Caco-2 (cell line): ENCODE data around the gene PATJ. TPM values are rescaled to one million over a fixed set of nuclear protein-coding genes. Genes with fewer than 3 reads are reported as not detected.

Experiments
- BruUV-seq: library from RNA; stranded (reverse); fragments of 400-500 nt; replicated peaks from 2 replicates; lab custom pipeline; 2021; lab: Mats Ljungman, UMichigan
- CTCF ChIA-PET: fragments of 300-600 bp; sonication (Branson Sonifier 250); formaldehyde crosslinking; loops from one replicate; lab custom pipeline; 2022; ENCODE audit warnings: antibody characterized with exemption; lab: Charles Lee
- POLR2A ChIA-PET: fragments of 300-600 bp; sonication (Branson Sonifier 250); formaldehyde crosslinking; loops from one replicate; lab custom pipeline; 2022; ENCODE audit warnings: antibody characterized with exemption; lab: Charles Lee
- DNase-seq, 2 experiments: peaks; one replicate each; pipeline versions ENCODE4 v3.0.0 to v3.0.0-alpha.2; 2020 to 2022
- H3K27me3 ChIP-seq: replicated peaks from 2 replicates; pipeline ENCODE4 v1.6.0; 2011; ENCODE audit warnings: low read length; ENCODE audit not compliant: control insufficient read depth, insufficient read depth
- H3K36me3 ChIP-seq: 2 replicates; pipeline ENCODE4 v1.5.1; 2011; ENCODE audit warnings: low read length; ENCODE audit not compliant: control insufficient read depth, insufficient read depth
- H3K4me1 ChIP-seq: fragments of 250-450 bp; sonication (Bioruptor Pico); 2 replicates; pipeline ENCODE4 v1.5.1; 2020; ENCODE audit warnings: mild to moderate bottlenecking
- H3K4me3 ChIP-seq: 2 replicates; pipeline ENCODE4 v1.5.1; 2011; ENCODE audit warnings: low read depth, mild to moderate bottlenecking, control low read depth, low read length
- H3K9me3 ChIP-seq: fragments of 250-450 bp; sonication (Bioruptor Pico); 2 replicates; pipeline ENCODE4 v1.5.1; 2020; ENCODE audit warnings: mild to moderate bottlenecking, moderate library complexity
- H3K27ac Mint-ChIP-seq: one replicate; pipeline ENCODE4 v1.8.0; 2022; ENCODE audit warnings: mixed read lengths; ENCODE audit not compliant: unreplicated experiment
- H3K27me3 Mint-ChIP-seq: one replicate; pipeline ENCODE4 v1.8.0; 2022; ENCODE audit warnings: mixed read lengths; ENCODE audit not compliant: insufficient read depth, unreplicated experiment
- H3K36me3 Mint-ChIP-seq: one replicate; pipeline ENCODE4 v1.8.0; 2022; ENCODE audit warnings: mild to moderate bottlenecking, mixed read lengths; ENCODE audit not compliant: insufficient read depth, unreplicated experiment
- H3K4me1 Mint-ChIP-seq: one replicate; pipeline ENCODE4 v1.8.0; 2022; ENCODE audit warnings: low read depth, mixed read lengths; ENCODE audit not compliant: unreplicated experiment
- H3K4me3 Mint-ChIP-seq: one replicate; pipeline ENCODE4 v1.8.0; 2022; ENCODE audit warnings: mild to moderate bottlenecking, moderate library complexity, mixed read lengths; ENCODE audit not compliant: unreplicated experiment
- H3K9me3 Mint-ChIP-seq: one replicate; pipeline ENCODE4 v1.8.0; 2022; ENCODE audit warnings: mixed read lengths; ENCODE audit not compliant: unreplicated experiment
- CTCF ChIP-seq, 2 experiments: fragments of 200-600 bp in 1 of 2; IDR thresholded peaks; 1 replicate in 1 of 2; 2 replicates in 1 of 2; pipeline versions ENCODE4 v1.5.1 to v1.8.0; 2011 to 2022; ENCODE audit warnings: antibody characterized with exemption in 1 of 2, control low read depth in 1 of 2, inconsistent platforms in 1 of 2, low read depth in 1 of 2, low read length in 1 of 2, mild to moderate bottlenecking in 1 of 2, moderate library complexity in 1 of 2; ENCODE audit not compliant: insufficient read depth in 1 of 2, severe bottlenecking in 1 of 2, unreplicated experiment in 1 of 2
- intact Hi-C: fragments of 100-400 bp; cut with micrococcal nuclease; formaldehyde crosslinking; loops from one replicate; pipeline ENCODE4 v1.10.0; 2022; ENCODE audit not compliant: unreplicated experiment
- total RNA-seq: library from RNA; stranded (reverse); gene quantifications from 2 replicates; pipeline ENCODE4 v1.2.3, GENCODE V29; 2022

Gene PATJ
- total RNA-seq, 1 experiment from 2014 or later: 31.6 TPM

GRCh38 chr1:61983236-61983635, 241.0 kb downstream of the PATJ start:
- Mint-ChIP-seq H3K36me3 (peaks cover 5% of the 10 kb centered on the region), H3K9me3 (no peaks in the 10 kb centered on the region), H3K4me3 (no peak overlapping the region), H3K27me3 (no peaks in the 10 kb centered on the region), H3K27ac (no peak overlapping the region), H3K4me1 (no peaks in the 10 kb centered on the region)
- no peak for DNase-seq
- BruUV-seq: no TSS peak
- H3K36me3 ChIP-seq: no peaks in the 10 kb centered on the region
- H3K4me1 ChIP-seq: no peaks in the 10 kb centered on the region
- H3K9me3 ChIP-seq: no peaks in the 10 kb centered on the region
- ChIA-PET CTCF (no interaction called here), POLR2A (no interaction called here)
- no peak for TF ChIP-seq CTCF (IDR thresholded peaks at IDR 0.05; ENCODE audit: insufficient read depth in 1 of 2, low read depth in 1 of 2, low read length in 1 of 2, severe bottlenecking in 1 of 2, unreplicated experiment in 1 of 2)
- intact Hi-C loops: no loop called here
- H3K27me3 ChIP-seq: no peaks in the 10 kb centered on the region
- no peak overlapping the region for H3K4me3 ChIP-seq

GRCh38 chr1:61992257-61992656, 250.0 kb downstream of the PATJ start:
- no TSS peak for BruUV-seq
- Histone ChIP-seq H3K36me3 (no peaks in the 10 kb centered on the region), H3K9me3 (no peaks in the 10 kb centered on the region), H3K4me1 (no peaks in the 10 kb centered on the region), H3K4me3 (no peak overlapping the region), H3K27me3 (no peaks in the 10 kb centered on the region)
- Mint-ChIP-seq H3K9me3 (no peaks in the 10 kb centered on the region), H3K4me1 (no peaks in the 10 kb centered on the region), H3K27me3 (no peaks in the 10 kb centered on the region), H3K36me3 (peaks cover 5% of the 10 kb centered on the region), H3K4me3 (no peak overlapping the region), H3K27ac (no peak overlapping the region)
- no peak for DNase-seq
- POLR2A ChIA-PET: no interaction called here
- intact Hi-C loops: no loop called here
- TF ChIP-seq CTCF (IDR thresholded peaks at IDR 0.05; ENCODE audit: insufficient read depth in 1 of 2, low read depth in 1 of 2, low read length in 1 of 2, severe bottlenecking in 1 of 2, unreplicated experiment in 1 of 2): no peak
- CTCF ChIA-PET: no interaction called here

- Histone ChIP-seq H3K36me3 (no peaks in the 10 kb centered on the region), H3K27me3 (no peaks in the 10 kb centered on the region), H3K4me1 (no peaks in the 10 kb centered on the region), H3K9me3 (no peaks in the 10 kb centered on the region), H3K4me3 (no peak overlapping the region)
- DNase-seq: no peak
- no peak for TF ChIP-seq CTCF (IDR thresholded peaks at IDR 0.05; ENCODE audit: insufficient read depth in 1 of 2, low read depth in 1 of 2, low read length in 1 of 2, severe bottlenecking in 1 of 2, unreplicated experiment in 1 of 2)
- H3K4me3 Mint-ChIP-seq: no peak overlapping the region
- no peaks in the 10 kb centered on the region for H3K9me3 Mint-ChIP-seq
- ChIA-PET POLR2A (no interaction called here), CTCF (no interaction called here)
- no peaks in the 10 kb centered on the region for H3K36me3 Mint-ChIP-seq
- no peaks in the 10 kb centered on the region for H3K4me1 Mint-ChIP-seq
- intact Hi-C loops: no loop called here
- H3K27ac Mint-ChIP-seq: no peak overlapping the region
- H3K27me3 Mint-ChIP-seq: no peaks in the 10 kb centered on the region
- BruUV-seq: no TSS peak
Observed at GRCh38 chr1:61993331-61993961, 251.2 kb downstream of the PATJ start.
